Activated T-cell treated with anti-CD3 and anti-CD28 coated beads for 4 hours (primary cell): ENCODE data around the gene BORCS6.
"Not testable (repeated sequence)": the region's sequence is repeated elsewhere in the genome, so short reads cannot be mapped to it uniquely, and the experiment has no call there.

Source experiments
- DNase-seq: peaks from one replicate; pipeline ENCODE4 v3.0.0-alpha.2; 2020

The BORCS6 gene

DNA sequence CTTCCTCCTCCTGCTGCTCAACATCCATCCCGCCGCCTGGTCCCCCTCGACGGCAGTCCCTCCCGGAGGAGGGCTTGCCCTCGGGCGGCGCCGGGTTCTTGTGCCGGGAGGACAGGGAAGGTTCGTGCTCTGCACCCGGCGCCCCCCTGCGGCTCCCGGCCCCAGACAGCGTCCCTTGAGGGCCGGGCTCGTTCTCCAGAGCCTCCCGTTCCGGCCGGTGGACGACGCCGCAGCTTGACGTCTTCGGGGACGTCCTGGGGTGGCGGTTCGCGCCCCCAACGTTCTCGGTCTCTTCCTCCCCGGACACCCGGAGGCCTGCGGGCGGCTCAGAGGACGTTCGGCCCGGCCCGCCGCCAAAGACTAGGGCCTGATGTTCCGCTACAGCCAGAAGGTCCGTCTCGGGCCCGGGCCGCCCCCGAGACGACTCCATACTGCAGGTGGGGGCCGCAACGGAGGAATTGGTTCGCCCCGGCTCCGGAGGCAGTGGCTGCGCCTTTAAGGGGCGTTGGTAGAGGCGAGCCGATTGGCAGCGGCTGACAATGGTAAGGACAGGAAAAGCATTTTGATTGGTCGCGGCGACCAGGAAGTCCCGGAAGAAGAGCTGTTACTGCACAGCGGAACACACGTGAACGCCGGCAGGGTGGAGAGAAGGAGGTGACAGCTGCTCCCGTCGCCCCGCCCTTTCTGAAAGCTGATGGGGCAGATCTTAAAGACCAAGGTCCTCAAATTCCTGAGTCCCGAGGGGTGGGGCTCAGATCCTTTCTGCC is at the start of gene BORCS6:
TSS of gene BORCS6 (minus strand) at position 470 of the 767 bp plus-strand sequence. CDS start at position 430, 40 bp downstream.
- peak; percentile 89 for DNase-seq

DNA sequence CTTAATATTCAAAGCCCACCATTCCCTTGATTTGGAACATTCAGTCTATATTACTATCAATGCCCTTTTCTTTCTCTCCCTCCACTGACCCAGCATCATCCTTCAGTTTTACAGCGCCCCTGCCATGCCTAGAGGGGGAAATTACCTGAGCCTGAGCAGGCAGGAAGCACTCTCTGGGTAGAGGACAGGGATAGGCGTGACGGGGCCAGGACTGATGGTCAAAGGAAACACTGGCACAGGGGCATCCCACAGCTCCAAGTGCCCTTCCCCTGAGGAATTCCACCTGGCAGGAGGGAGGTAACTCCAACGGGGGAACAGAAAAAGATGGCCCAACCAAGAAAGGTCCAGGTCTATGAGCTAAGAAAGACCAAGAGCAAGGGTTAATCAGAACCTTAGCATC is 47.9 kb upstream of the BORCS6 start:
- no peak for DNase-seq

DNA sequence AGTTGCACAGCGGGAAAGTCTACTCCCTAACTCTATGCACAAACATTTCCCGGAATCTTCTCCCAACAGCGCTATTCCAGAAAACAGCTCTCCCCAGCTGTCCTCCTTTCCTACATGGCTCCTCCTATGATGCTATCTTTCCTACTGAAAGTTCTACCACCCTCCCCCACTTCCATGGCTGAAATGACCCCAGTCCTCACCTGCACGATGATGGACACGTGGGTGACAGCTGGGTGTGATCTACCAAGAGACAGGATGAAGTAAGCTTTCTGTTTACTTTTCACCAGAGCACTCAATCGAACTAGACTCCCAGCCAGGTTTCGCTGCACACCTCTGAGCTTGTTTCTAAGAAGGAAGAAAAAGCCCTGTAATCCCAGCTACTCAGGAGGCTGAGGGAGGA is 47.2 kb upstream of the BORCS6 start:
- no peak for DNase-seq

DNA sequence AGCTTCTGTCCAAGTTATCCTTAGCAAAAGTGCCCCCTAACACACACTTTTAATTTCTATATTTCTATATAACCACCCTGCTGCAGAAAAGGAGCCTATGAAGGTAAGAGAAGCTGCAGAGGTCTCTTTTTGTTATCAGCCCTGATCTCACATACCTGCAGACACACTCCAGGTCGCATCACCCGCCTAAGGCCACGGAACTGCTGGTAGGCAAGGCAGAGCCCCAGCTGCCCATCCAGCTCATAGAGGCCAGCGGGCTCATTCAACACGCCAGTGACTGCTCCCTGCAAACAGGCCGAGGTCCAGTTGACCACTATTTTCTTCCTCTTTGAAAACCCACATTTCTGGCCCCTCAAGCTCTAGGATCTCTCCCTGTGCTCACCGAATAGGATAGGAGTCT is 45.7 kb upstream of the BORCS6 start:
- DNase-seq: no peak

DNA sequence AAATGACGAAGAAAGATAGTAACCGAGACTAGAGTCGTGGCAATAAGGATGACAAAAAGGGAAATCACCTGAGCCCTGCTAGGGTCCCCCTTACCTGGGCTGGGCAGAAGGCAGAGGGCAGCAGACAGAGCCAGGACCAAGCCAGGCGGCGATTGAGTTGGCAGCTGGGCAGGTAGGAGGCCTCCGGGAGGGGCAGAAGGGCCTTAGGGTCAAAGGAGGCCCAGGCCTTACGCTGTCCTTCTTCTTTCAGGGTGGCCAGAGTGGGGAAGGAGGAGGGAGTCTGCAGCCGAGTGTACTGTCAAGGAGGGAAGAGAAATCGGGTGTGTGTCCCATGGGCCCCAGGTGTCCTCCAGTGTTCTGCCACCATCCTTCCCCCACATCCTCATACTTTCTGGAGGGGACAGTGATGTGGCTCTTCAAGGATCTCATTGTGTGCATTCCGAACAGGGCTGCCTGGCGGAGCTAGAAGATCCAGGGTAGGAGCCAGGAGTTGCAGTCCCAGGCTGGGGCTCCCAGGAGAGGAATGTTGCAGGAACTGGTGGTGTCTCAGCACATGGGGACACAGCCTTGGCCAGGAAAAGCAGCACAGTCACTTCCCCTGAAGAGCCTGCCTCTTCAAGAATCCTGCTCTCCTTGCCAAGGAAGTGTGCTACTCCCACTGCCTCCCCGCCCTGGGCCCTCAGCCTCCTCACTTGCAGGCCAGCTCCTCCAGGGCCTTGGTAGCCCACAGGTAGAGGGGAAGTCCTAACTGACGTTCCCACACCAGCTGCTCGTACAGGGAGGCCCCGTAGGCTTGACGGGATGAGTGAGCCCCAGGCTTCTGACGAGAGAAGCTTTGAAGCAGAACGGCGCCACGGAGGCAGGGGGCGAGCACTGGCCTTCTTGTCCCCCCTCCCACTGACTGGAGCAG is 44.6 kb upstream of the BORCS6 start:
- no peak for DNase-seq

DNA sequence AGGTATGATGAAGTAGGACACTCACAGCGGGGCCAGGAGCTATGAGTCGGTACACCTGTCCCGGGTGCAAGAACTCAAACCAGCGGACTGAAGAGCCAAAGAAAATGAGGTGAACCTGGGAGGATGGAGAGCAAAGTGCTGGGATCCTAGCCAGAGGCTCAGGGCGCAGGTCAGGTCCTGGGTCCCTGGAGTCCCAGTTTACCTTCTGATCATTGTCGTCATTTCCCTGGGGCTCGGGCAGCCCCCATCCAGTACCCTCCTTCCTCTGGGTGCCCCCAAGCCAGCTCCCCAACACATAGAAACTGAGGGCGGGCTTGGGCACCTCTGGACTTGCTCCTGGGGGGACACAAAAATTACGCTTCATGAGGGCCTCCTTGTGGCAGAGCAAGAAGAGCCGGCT is 41.7 kb upstream of the BORCS6 start:
- no peak for DNase-seq

DNA sequence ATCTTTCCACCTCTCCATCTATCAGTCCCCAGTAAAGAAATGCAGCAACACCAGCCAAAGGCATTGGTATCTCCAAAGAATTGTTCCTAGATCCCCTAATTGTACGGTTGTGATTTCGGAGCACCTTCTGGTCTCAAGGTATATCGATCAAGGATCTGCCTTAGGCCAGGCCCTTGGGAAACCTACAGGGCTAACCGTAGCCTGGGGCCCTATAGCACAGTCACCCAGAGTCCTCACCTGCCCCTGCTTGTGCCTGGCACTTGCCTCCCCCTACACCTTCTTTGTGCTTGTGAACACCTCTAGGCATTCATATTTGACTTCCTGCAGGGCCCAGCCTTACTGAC is 37.2 kb upstream of the BORCS6 start:
- no peak for DNase-seq

DNA sequence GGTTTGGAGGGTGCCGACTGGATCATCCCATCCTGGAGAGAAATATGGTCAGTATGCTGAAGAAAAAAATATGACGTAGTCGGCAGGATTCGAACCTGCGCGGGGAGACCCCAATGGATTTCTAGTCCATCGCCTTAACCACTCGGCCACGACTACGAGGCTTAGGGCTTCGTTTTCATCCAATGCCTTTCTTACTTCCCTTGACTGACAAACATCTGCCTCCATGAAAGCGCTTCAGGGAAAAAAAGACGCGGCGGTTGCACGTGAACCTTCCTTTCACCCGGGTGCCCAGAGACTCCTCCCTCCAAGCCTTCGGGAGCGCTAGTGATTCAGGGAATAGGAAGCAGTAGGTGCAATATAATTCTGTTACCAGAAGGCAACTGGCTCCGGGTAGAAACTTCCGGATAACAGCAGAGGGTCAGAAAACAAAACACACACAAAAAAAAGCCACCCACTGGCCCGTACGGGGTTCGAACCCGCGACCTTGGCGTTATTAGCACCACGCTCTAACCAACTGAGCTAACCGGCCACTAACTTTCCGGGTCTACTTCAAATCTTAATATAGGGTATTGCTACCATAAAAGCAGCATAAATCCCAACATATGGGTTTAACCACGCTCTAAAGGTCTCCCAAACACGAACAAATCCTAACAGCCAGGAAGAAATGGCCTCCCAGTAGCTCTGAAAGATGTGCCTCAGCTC is 36.7 kb upstream of the BORCS6 start:
- DNase-seq: peak; percentile 14

DNA sequence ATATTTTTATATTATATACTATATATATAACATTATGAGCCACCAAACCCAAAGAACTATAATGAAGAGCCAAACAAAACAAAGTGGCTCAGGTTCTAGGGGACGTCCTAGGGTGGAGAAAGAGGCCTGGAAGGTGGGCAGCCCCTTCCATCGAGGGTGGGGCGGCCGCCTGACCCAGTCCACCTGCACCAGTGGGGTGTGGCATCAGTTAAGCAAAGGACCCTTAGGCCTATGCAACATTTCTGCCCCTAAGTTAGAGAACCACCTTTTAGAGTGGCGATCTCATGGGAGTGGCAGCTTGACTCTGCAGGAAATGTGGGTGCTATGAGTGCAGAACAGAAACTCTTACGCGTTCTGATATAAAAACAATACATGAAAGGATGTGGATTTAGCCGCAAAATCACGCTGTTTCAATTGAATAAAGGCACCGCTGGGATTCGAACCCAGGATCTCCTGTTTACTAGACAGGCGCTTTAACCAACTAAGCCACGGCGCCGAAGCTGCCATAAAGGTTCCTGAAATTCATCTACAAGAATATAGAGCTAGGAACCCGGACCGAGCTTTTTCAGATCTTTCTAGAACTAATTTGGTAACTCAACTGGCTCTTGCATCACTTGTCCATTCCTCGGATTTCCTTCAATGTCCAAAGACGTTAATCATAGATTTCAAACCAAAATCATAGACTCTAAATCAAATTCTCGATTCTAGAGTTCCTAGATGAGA is 36.0 kb upstream of the BORCS6 start:
- DNase-seq: peak; percentile 61

DNA sequence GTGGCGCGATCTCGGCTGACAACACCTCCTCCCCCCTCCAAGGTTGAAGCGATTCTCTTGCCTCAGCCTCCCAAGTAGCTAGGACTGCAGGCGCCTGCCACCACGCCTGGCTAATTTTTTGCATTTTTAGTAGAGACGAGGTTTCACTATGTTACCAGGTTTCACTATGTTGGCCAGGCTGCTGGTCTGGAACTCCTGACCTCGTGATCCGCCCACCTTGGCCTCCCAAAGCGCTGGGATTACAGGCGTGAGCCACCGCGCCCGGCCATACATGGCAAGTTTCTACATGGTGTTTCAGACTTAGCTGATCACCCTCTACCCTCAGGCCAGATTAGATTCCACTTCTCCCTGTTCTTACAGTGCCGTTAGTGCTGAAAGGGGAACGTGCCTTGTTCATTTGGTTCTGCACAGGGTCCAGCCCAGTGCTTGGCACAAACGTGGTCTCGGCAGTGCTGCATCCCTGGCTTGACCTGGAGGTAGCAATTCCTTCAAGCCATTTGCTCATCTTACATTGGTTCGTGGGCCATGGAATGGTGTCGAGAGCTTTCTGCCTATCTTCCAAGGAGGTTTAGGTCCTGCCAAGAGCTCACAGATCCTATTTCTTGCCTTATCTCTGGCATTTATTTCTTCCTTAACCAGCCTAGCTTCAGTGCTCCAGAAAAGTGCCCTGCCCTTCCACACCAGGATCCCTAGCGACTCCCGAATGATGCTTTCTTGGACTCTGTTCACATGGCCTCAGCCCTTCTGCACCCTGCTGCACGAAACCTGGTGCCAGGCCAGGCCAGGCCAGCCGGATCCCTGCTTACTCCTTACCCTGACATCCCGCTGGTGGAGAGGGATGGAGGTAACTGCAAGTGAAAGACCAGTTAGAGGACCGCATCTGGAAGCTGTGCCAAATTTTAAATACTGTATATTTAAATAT is 35.2 kb upstream of the BORCS6 start:
- DNase-seq: no peak

DNA sequence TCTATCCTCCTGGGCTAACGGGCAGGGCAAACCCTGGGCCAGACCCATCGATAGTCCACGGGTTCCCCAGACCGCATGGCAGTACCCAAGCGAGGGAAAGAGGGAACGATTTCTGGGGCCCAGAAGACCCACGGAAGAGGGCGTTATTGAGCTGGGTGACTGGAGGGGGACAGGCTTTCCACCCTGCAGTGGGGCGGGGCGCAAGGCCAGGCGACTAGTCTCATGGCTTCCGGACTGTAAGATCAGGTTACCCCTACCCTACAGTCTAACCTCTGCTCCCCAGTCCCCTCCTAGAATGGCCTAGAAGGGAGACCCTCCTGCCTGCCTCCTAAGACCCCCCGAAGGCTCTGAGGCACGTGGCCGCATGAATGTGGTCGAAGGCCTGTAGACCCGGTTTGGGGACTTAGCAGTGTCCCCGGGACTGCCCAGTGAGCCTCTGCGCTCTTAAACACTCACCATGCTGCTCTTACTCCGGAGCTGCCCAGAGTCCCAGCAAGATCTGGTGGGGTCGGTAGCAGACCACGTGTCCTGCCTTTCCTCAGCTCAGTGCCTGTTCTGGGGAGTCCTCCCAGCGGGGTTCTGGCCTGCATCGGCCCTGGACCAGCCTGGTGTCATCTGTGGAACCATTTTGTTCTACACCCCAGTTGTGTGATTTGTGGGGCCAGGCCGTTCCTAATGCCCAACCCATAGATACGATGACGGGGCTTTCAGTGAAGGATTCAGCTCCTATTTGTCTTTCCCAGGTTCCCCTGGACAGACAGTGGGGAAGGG is 33.6 kb upstream of the BORCS6 start:
- DNase-seq: peak; percentile 23

DNA sequence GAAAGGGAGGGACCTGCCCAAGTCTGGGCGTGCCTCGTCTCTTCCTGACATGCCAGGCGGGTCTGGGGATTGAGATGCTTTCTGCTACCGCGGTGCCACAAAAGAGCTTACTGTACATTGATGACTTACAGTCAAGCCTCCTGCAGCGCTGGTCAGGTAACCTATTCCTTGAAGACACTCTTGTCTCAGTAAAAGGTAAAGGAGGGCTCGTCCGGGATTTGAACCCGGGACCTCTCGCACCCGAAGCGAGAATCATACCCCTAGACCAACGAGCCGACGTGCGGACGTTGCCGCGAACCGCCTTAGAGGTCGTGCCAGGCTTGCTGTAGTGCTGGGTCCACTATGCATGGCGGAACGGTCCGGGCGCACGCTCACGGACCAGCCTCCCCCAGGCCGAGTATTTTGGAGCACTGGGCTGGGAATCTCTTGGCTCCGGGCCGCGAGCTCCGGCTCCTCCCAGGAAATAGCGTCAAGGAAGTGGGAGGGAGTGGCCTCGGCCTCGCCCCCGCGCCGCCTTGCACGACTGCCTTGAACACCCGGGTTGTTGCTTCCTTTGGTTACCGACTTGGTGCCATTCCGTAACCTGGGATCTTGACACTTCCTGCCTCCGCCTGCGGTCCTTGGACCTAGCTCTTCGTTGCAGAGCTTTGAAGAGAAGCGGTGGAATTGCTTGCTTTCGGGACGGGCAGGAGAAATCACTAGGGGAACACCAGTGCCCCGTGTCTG is 32.8 kb upstream of the BORCS6 start:
- peak; percentile 88 for DNase-seq

DNA sequence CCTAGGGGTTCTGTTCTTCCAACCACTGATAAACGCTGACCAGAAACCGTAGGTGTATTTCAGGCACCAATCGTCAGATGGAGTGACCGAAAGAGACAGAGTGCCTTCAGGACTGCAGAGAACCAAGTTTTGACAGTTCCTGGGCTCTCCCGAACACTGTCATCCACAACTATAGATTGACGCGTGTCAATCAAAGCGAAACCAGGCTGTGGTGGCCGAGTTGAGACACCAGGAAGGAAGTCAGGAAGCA is 32.3 kb upstream of the BORCS6 start:
- no peak for DNase-seq

DNA sequence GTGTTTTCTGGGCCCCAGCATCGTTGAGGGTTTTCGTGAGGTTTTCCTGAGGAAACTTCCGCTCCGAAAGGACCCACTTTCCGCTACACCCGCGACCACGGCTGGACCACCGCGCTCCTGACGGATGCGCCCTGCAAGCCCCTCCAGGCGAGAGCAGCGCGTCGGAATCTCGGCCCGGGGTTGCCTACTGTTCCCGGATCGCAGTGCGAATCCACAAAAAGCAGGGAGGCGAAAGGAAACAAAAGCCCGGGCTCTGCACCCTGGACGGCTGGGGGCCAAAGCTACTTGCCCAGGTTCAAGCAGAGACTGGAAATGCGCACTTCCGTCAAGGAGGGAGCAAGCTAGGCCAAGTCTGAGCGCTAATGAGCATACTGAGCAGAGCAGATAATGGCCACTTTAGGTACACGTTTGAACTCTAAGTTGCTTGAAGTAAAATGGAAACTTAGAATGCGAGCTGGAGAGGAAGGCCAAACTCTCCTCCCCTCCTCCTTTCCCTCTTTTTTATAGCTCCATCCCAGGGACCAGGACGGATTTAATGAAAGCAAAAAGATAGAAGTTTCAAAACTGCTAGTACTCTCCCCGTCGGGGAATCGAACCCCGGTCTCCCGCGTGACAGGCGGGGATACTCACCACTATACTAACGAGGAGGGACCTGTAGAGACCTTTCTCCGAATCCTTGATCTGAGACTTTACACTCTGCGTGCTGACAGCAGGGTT is 31.8 kb upstream of the BORCS6 start:
- peak; percentile 94 for DNase-seq

DNA sequence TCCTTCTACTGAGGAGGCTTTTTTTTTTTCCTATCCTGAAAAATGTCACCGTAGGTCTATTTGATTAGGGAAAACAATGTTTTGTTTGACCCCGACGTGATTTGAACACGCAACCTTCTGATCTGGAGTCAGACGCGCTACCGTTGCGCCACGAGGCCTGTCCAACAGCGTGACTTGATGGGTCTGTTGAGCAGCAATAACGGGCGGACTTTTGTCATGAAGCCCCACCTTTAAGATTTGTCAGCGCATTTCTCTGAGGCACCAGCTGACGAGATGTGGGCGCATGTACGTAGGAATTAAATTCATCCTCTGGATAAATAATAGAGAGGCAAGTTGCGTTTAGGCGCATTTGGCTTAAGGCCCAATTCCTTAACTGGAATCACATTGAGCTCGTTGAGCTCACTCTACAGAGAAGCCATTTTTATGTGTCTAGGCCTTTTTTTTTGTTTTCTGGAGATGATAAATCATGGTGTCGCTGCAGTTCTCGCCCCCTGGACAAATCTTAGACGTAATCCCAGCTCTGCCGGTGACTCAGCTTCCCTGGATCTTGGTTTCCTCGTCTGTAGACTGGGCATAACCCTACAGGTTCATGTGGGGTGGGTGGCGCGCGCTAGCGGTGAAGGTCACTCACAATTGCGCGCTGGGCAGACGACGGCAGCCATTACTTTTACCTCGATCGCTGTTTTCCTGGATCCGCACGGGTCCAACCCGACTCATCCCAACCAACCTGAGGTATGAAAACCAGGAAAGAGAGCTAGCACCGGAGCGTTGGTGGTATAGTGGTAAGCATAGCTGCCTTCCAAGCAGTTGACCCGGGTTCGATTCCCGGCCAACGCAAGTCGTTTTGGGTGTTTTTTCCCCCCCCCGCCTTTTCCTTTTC is 31.0 kb upstream of the BORCS6 start:
- peak; percentile 92 for DNase-seq

DNA sequence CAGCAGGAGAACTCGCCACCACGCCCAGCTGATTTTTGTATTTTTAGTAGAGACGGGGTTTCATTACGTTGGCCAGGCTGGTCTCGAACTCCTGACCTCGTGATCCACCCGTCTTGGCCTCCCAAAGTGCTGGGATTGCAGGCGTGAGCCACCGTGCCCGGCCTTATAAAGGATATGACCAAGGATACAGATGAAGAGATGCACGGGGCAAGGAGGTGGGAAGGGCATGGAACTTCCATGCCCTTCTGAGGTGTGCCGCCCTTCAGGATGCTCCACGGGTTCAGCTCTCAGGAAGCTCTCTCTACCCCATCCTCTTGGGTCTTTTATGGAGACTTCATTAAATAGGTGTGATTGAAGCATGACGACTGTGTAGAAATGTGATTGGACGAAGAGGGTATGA is 24.0 kb upstream of the BORCS6 start:
- not testable (repeated sequence) for DNase-seq

DNA sequence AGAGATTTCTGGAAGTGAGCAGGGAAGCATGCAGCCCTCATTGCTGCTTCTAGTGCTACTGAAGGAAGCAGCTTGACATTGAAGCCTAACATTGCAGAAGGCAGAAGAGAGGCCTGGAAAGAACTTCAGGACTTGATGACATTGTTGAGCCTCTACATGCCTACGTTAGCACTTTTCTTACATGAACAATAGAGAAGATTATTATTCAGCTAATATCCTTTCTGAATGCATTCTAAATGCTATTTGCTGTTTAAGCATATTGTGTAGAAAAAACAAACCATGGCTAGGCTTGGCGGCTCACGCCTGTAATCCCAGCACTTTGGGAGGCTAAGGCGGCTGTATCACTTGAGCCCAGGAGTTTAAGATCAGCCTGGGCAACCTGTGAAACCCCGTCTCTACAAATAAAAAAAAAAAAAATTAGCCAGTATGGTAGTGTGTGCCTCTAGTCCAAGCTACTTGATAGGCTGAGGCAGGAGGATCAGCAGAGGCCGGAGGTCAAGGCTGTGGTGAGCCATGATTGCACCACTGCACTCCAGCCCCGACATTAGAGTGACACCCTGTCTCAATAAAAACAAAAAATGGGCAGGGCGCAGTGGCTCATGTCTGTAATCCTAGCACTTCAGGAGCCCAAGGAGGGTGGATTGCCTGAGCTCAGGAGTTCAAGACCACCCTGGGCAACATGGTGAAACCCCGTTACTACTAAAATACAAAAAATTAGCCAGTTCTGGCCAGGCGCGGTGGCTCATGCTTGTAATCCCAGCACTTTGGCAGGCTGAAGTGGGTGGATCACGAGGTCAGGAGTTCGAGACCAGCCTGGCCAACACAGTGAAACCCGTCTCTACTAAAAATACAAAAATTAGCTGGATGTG is 22.6 kb upstream of the BORCS6 start:
- DNase-seq: no peak
